IMR-90 (cell line): Measurements from ENCODE around the gene TK2. TPM values are rescaled to one million over a fixed set of nuclear protein-coding genes. Genes with fewer than 3 reads are reported as not detected.

Experiments used
- ATAC-seq: fragments of 200-7000 bp; cut with Tn5 transposase; 2 replicates; pipeline ENCODE4 v1.9.1; 2020; ENCODE audit warnings: low read depth, mild to moderate bottlenecking, moderate library complexity
- BruUV-seq: library from RNA; stranded (reverse); fragments of 400-500 nt; replicated peaks from 2 replicates; lab custom pipeline; 2021; lab: Mats Ljungman, UMichigan
- CTCF ChIA-PET: fragments of 300-600 bp; formaldehyde crosslinking; extraction: SDS; loops from one replicate; lab custom pipeline; 2021; ENCODE audit warnings: antibody characterized with exemption; lab: Yijun Ruan, JAX
- POLR2A ChIA-PET: fragments of 300-600 bp; sonication (Branson Sonifier 250); formaldehyde crosslinking; loops from one replicate; lab custom pipeline; 2022; ENCODE audit warnings: antibody characterized with exemption; ENCODE audit not compliant: unreplicated experiment; lab: Charles Lee
- DNase-seq: peaks from one replicate; pipeline ENCODE4 v3.0.0; 2013
- H2AFZ ChIP-seq: replicated peaks from 2 replicates; pipeline ENCODE3; 2013; ENCODE audit warnings: low read length, mild to moderate bottlenecking; ENCODE audit not compliant: poor library complexity
- H2AK5ac ChIP-seq: 2 replicates; pipeline ENCODE4 v1.6.1; 2013; ENCODE audit warnings: low read depth, low read length, inconsistent platforms
- H2AK9ac ChIP-seq: replicated peaks from 2 replicates; pipeline ENCODE3; 2013; ENCODE audit warnings: mild to moderate bottlenecking, low read depth, low read length, moderate library complexity; ENCODE audit not compliant: poor library complexity
- H2BK120ac ChIP-seq: 2 replicates; pipeline ENCODE4 v1.6.1; 2013; ENCODE audit warnings: low read depth, low read length, inconsistent platforms
- H2BK15ac ChIP-seq: 3 replicates; pipeline ENCODE4 v1.6.1; 2013; ENCODE audit warnings: low read depth, low read length, inconsistent platforms
- H2BK20ac ChIP-seq: 2 replicates; pipeline ENCODE4 v1.6.1; 2013; ENCODE audit warnings: low read depth, mild to moderate bottlenecking, inconsistent platforms, low read length, moderate library complexity
- H2BK5ac ChIP-seq: 2 replicates; pipeline ENCODE4 v1.6.1; 2013; ENCODE audit warnings: mild to moderate bottlenecking, low read depth, low read length, inconsistent platforms; ENCODE audit not compliant: poor library complexity, severe bottlenecking
- H3K14ac ChIP-seq: replicated peaks from 2 replicates; pipeline ENCODE4 v1.6.1; 2013; ENCODE audit warnings: low read depth, low read length, inconsistent platforms
- H3K18ac ChIP-seq: 2 replicates; pipeline ENCODE4 v1.6.1; 2013; ENCODE audit warnings: low read depth, low read length, control low read depth
- H3K23ac ChIP-seq: 2 replicates; pipeline ENCODE4 v1.6.1; 2013; ENCODE audit warnings: low read depth, low read length, inconsistent platforms
- H3K27ac ChIP-seq: 2 replicates; pipeline ENCODE4 v1.5.1; 2013; ENCODE audit warnings: mild to moderate bottlenecking, control low read depth, low read length; ENCODE audit not compliant: insufficient read depth
- H3K27me3 ChIP-seq: 2 replicates; pipeline ENCODE4 v1.6.1; 2013; ENCODE audit warnings: low read length; ENCODE audit not compliant: control insufficient read depth, insufficient read depth
- H3K36me3 ChIP-seq: 2 replicates; pipeline ENCODE4 v1.6.1; 2013; ENCODE audit warnings: low read length, mixed read lengths; ENCODE audit not compliant: control insufficient read depth, insufficient read depth
- H3K4ac ChIP-seq: 2 replicates; pipeline ENCODE4 v1.6.1; 2013; ENCODE audit warnings: low read depth, low read length, inconsistent platforms
- H3K4me1 ChIP-seq: 2 replicates; pipeline ENCODE4 v1.6.1; 2013; ENCODE audit warnings: low read length, mixed read lengths; ENCODE audit not compliant: control insufficient read depth, insufficient read depth
- H3K4me2 ChIP-seq: 2 replicates; pipeline ENCODE4 v1.6.1; 2013; ENCODE audit warnings: low read depth, mild to moderate bottlenecking, control low read depth, low read length, moderate library complexity
- H3K4me3 ChIP-seq: 2 replicates; pipeline ENCODE4 v1.5.1; 2013; ENCODE audit warnings: low read depth, mild to moderate bottlenecking, control low read depth, low read length, moderate library complexity; ENCODE audit not compliant: insufficient read depth
- H3K56ac ChIP-seq: 2 replicates; pipeline ENCODE4 v1.6.1; 2013; ENCODE audit warnings: low read length, inconsistent platforms; ENCODE audit not compliant: insufficient read depth; ENCODE audit errors: extremely low read depth
- H3K79me1 ChIP-seq, 2 experiments: 2 replicates each; pipeline ENCODE4 v1.6.1; 2013; ENCODE audit warnings: low read length in 2 of 2, inconsistent platforms in 1 of 2, low read depth in 1 of 2
- H3K9ac ChIP-seq: 2 replicates; pipeline ENCODE4 v1.6.1; 2013; ENCODE audit warnings: low read depth, low read length, control low read depth
- H3K9me1 ChIP-seq: 2 replicates; pipeline ENCODE4 v1.6.1; 2013; ENCODE audit warnings: low read length, inconsistent platforms; ENCODE audit not compliant: insufficient read depth
- H3K9me3 ChIP-seq: 2 replicates; pipeline ENCODE4 v1.6.1; 2013; ENCODE audit warnings: low read length; ENCODE audit not compliant: control insufficient read depth, insufficient read depth
- H4K20me1 ChIP-seq: 2 replicates; pipeline ENCODE4 v1.6.1; 2013; ENCODE audit warnings: low read length, inconsistent platforms; ENCODE audit not compliant: insufficient read depth
- H4K5ac ChIP-seq: 2 replicates; pipeline ENCODE4 v1.6.1; 2013; ENCODE audit warnings: mild to moderate bottlenecking, low read depth, low read length, control low read depth
- H4K8ac ChIP-seq, 2 experiments: 2 replicates each; pipeline ENCODE4 v1.6.1; 2013; ENCODE audit warnings: low read depth in 2 of 2, low read length in 2 of 2, control low read depth in 1 of 2, inconsistent platforms in 1 of 2
- H4K91ac ChIP-seq: 2 replicates; pipeline ENCODE4 v1.6.1; 2013; ENCODE audit warnings: low read depth, low read length, inconsistent platforms; ENCODE audit not compliant: insufficient read depth
- CEBPB ChIP-seq: IDR thresholded peaks from 2 replicates; pipeline ENCODE4 v1.6.1; 2012; ENCODE audit warnings: low read depth, low read length, improper control_type of control experiment
- CHD1 ChIP-seq: IDR thresholded peaks from 2 replicates; pipeline ENCODE4 v1.6.1; 2012; ENCODE audit warnings: low read depth, low read length, improper control_type of control experiment
- ELK1 ChIP-seq: fragments of 150-350 bp; IDR thresholded peaks from 2 replicates; pipeline ENCODE4 v1.6.1; 2016; ENCODE audit warnings: low read depth, mild to moderate bottlenecking, low read length, moderate library complexity, borderline replicate concordance
- FOS ChIP-seq: fragments of 150-350 bp; IDR thresholded peaks from 2 replicates; pipeline ENCODE4 v1.6.1; 2016; ENCODE audit warnings: low read depth, low read length
- MAFK ChIP-seq: IDR thresholded peaks from 2 replicates; pipeline ENCODE4 v1.6.1; 2012; ENCODE audit warnings: low read depth, low read length, improper control_type of control experiment
- RAD21 ChIP-seq: IDR thresholded peaks from 2 replicates; pipeline ENCODE4 v1.6.1; 2012; ENCODE audit warnings: low read length, improper control_type of control experiment
- RCOR1 ChIP-seq: IDR thresholded peaks from 2 replicates; pipeline ENCODE4 v1.6.1; 2012; ENCODE audit warnings: mild to moderate bottlenecking, low read length, improper control_type of control experiment; ENCODE audit not compliant: insufficient replicate concordance
- SMC3 ChIP-seq: fragments of 150-350 bp; IDR thresholded peaks from 2 replicates; pipeline ENCODE4 v1.6.1; 2016; ENCODE audit warnings: low read depth, mild to moderate bottlenecking, antibody characterized with exemption, low read length, moderate library complexity
- WGBS, 2 experiments: methylation state at CpG; one replicate each; pipeline versions ENCODE4 v1.1.5 to v1.1.7; 2013; ENCODE audit warnings: missing lambda C conversion rate in 2 of 2; ENCODE audit not compliant: insufficient read length in 1 of 2; ENCODE audit errors: extremely low coverage in 2 of 2; 5-methylcytosine and 5-hydroxymethylcytosine counted together
- dilution Hi-C: fragments of 300-500 bp; cut with HindIII; formaldehyde crosslinking; loops from one replicate; pipeline ENCODE4 v1.14.3; 2018; ENCODE audit warnings: low sequenced_read_pairs; ENCODE audit not compliant: unreplicated experiment
- in situ Hi-C: fragments of 300-500 bp; cut with MboI; formaldehyde crosslinking; loops from 3 replicates; pipeline ENCODE4 v1.14.3; 2019; ENCODE audit warnings: low sequenced_read_pairs, inconsistent platforms, mixed read lengths
- intact Hi-C: fragments of 100-400 bp; cut with micrococcal nuclease; formaldehyde crosslinking; loops from 2 replicates; pipeline ENCODE4 v1.10.0; 2022
- polyA plus RNA-seq, 3 experiments: library from polyadenylated mRNA; depleted of rRNA; stranded (reverse); fragments of >200 nt; gene quantifications; 2 replicates each; pipeline ENCODE4 v1.2.3, GENCODE V29; 2012; ENCODE audit warnings: low replicate concordance in 1 of 3
- total RNA-seq: library from RNA; depleted of rRNA; stranded (reverse); fragments of >200 nt; gene quantifications from 2 replicates; pipeline ENCODE4 v1.2.3, GENCODE V29; 2012

TK2 gene
- total and polyA plus RNA-seq, 2 of the 4 experiments (the other 2 are of a cell fraction): 14.7 to 16.5 TPM

- Histone ChIP-seq H3K4ac (no peak overlapping the region), H3K18ac (no peak overlapping the region), H3K4me2 (no peak overlapping the region), H3K9ac (no peak overlapping the region), H3K4me1 (peaks cover 19% of the 10 kb centered on the region), H2BK120ac (no peak overlapping the region), H3K79me1 (peaks cover 0 to 10% of the 10 kb centered on the region in 2 experiments; a peak in 1 of 4 replicates), H4K5ac (no peak overlapping the region), H2BK15ac (no peak overlapping the region), H3K36me3 (peaks cover 3% of the 10 kb centered on the region; the same call in 1 of the 2 replicates), H4K20me1 (peaks cover 2% of the 10 kb centered on the region; the same call in 1 of the 2 replicates), H2AFZ (no peak overlapping the region), H3K14ac (no peak overlapping the region), H3K56ac (no peak overlapping the region), H2AK9ac (no peak overlapping the region), H2BK5ac (no peak overlapping the region), H3K27me3 (no peaks in the 10 kb centered on the region), H3K9me3 (no peaks in the 10 kb centered on the region), H2AK5ac (no peak overlapping the region), H4K91ac (no peak overlapping the region), H2BK20ac (no peak overlapping the region), H3K27ac (no peak overlapping the region), H3K23ac (no peak overlapping the region), H3K9me1 (peaks cover 25% of the 10 kb centered on the region), H4K8ac (no peak overlapping the region), H3K4me3 (no peak overlapping the region)
- TF ChIP-seq RAD21 (no peak), ELK1 (no peak), RCOR1 (no peak), CHD1 (no peak), CEBPB (no peak), MAFK (no peak), FOS (no peak), SMC3 (no peak)
- dilution Hi-C loops (no loop called here), intact Hi-C loops (no loop called here), in situ Hi-C loops (no loop called here)
- DNase-seq (no peak), ATAC-seq (no peak)
- BruUV-seq: no TSS peak
- WGBS, 2 experiments: 100% methylated on average over 3 of the region's 5 CpGs; no CpG with 5 or more reads in 1 of the 2 experiments
- POLR2A ChIA-PET: no interaction called here
- CTCF ChIA-PET: no interaction called here
Observed at GRCh38 chr16:66509576-66509975, 40.3 kb downstream of the TK2 start.
